Endothelial cell (in vitro differentiated cells): Measurements from ENCODE around the gene RAD23B. TPM values are rescaled to one million over a fixed set of nuclear protein-coding genes. Genes with fewer than 3 reads are reported as not detected.
A peak's percentile ranks its signal among the peaks of the same experiment; 100 is the strongest.

Source experiments
- DNase-seq: peaks from one replicate; pipeline ENCODE4 v3.0.0; 2021; ENCODE audit warnings: low spot score
- H3K27ac Mint-ChIP-seq: one replicate; pipeline ENCODE4 v1.8.0; 2021; ENCODE audit warnings: mixed read lengths, inconsistent platforms; ENCODE audit not compliant: unreplicated experiment
- H3K27me3 Mint-ChIP-seq: one replicate; pipeline ENCODE4 v1.8.0; 2021; ENCODE audit warnings: mild to moderate bottlenecking, moderate library complexity, mixed read lengths, inconsistent platforms; ENCODE audit not compliant: unreplicated experiment
- H3K36me3 Mint-ChIP-seq: one replicate; pipeline ENCODE4 v1.8.0; 2021; ENCODE audit warnings: mild to moderate bottlenecking, low read depth, mixed read lengths, inconsistent platforms; ENCODE audit not compliant: unreplicated experiment
- H3K4me1 Mint-ChIP-seq: one replicate; pipeline ENCODE4 v1.8.0; 2021; ENCODE audit warnings: mild to moderate bottlenecking, mixed read lengths, inconsistent platforms; ENCODE audit not compliant: unreplicated experiment
- H3K4me3 Mint-ChIP-seq: one replicate; pipeline ENCODE4 v1.8.0; 2021; ENCODE audit warnings: mild to moderate bottlenecking, mixed read lengths, inconsistent platforms; ENCODE audit not compliant: unreplicated experiment
- H3K9me3 Mint-ChIP-seq: one replicate; pipeline ENCODE4 v1.8.0; 2021; ENCODE audit warnings: mixed read lengths, inconsistent platforms; ENCODE audit not compliant: unreplicated experiment
- total RNA-seq: library from RNA; stranded (reverse); fragmentation: NEBNext Ultra II Directional; extraction: Animal tissue kit (Norgen Biotek cat#: 25700); gene quantifications from one replicate; pipeline ENCODE4 v1.2.1, GENCODE V29; 2021; ENCODE audit not compliant: unreplicated experiment
- TF ChIP-seq, protein P1 (sequence below): fragments of 200-600 bp; sonication (generic); IDR thresholded peaks from one replicate; pipeline ENCODE4 v1.5.0; 2021; ENCODE audit warnings: antibody characterized with exemption; ENCODE audit not compliant: unreplicated experiment

Gene RAD23B
- total RNA-seq, 1 donor from 2014 or later: 116 TPM

DNA sequence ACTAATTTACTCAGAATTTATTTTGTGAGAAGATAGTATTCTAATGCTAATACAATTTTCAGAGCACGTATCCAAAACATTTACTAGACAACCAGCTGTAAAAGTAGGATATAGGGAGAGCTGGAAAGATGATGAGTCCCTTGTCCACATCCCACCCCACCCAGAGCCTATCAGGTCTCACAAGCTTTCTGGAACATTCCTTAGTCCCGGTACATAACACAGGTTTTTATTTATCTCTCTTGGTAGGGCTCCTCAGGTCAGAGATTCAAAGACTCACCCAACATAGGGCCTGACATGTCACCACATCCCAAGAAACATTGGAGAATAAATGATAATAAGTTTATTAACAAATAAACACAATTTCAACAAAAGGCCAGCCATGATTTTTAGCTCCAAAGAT is 13.8 kb upstream of the RAD23B start:
- Mint-ChIP-seq H3K36me3 (no peaks in the 10 kb centered on the region), H3K27ac (no peak overlapping the region)

DNA sequence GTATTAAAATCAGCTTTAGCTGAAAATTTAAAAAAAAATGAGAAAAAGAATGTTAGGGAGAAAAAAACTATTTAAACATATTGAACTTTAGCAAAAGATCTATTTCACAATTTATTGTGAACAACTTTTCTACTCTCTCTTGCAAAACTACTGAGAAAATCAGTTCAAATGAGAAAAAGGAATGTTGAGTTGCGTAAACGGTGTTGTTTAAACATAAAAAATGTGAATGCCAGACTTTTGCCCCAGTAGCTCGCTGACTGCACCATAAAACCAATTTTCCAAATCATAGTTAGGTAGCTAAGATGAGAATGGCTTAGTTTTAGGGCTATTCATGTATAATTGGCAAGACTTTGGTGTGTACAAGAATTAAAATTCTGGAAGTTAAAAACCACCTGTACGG is 13.4 kb upstream of the RAD23B start:
- Mint-ChIP-seq H3K4me3 (no peak overlapping the region), H3K36me3 (no peaks in the 10 kb centered on the region), H3K27ac (no peak overlapping the region), H3K27me3 (no peaks in the 10 kb centered on the region), H3K9me3 (no peaks in the 10 kb centered on the region), H3K4me1 (peaks cover 19% of the 10 kb centered on the region)
- TF ChIP-seq, protein P1, sequence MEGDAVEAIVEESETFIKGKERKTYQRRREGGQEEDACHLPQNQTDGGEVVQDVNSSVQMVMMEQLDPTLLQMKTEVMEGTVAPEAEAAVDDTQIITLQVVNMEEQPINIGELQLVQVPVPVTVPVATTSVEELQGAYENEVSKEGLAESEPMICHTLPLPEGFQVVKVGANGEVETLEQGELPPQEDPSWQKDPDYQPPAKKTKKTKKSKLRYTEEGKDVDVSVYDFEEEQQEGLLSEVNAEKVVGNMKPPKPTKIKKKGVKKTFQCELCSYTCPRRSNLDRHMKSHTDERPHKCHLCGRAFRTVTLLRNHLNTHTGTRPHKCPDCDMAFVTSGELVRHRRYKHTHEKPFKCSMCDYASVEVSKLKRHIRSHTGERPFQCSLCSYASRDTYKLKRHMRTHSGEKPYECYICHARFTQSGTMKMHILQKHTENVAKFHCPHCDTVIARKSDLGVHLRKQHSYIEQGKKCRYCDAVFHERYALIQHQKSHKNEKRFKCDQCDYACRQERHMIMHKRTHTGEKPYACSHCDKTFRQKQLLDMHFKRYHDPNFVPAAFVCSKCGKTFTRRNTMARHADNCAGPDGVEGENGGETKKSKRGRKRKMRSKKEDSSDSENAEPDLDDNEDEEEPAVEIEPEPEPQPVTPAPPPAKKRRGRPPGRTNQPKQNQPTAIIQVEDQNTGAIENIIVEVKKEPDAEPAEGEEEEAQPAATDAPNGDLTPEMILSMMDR: no peak
- no peak for DNase-seq

More for the DNA sequence above, 13.8 kb upstream of the RAD23B start:
- Mint-ChIP-seq H3K27me3 (no peaks in the 10 kb centered on the region), H3K9me3 (no peaks in the 10 kb centered on the region), H3K4me3 (no peak overlapping the region), H3K4me1 (peaks cover 19% of the 10 kb centered on the region)
- TF ChIP-seq, protein P1: no peak
- no peak for DNase-seq

DNA sequence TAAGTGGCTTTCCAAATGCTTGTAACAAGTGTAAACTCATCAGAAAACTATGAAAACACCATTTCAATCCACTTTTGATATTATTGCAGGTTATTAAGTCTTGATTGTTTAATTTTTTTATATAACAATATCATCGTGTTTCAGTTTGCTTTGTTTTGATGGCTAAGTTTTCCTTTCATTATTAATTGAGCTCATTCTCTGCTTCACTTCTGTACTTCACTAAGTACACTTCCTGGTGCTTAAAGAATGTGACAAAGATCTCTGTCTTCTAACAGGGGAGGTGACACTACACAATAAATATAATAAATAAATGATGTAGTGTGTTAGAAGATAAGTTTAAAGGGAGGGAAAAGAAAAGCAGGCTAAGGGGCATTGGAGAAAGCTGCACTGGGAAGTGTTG is 13.0 kb upstream of the RAD23B start:
- Mint-ChIP-seq H3K27ac (peak overlapping the region; percentile 34), H3K4me1 (peaks cover 19% of the 10 kb centered on the region), H3K36me3 (no peaks in the 10 kb centered on the region), H3K27me3 (peaks cover 2% of the 10 kb centered on the region), H3K9me3 (no peaks in the 10 kb centered on the region), H3K4me3 (peak overlapping the region; percentile 7)
- no peak for DNase-seq
- TF ChIP-seq, protein P1: no peak

DNA sequence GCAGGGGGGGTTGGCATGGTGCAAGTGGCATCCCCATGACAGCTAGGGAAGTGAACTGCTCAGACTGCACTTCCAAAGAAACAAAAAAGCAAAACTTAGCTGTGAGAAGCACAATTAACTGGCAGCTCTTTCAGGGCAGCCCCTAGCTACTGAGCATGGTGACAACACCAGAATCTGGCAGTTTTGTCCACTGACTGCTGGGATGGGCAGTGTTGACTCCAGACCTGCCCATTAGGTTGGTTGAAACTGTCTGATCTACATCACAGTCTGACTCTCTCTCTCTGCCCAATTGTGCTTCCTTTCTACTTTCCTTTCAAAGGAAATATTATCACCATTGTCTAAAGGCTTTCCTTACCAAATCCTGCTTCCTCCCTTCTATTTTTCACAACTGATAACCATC is 12.5 kb upstream of the RAD23B start:
- TF ChIP-seq, protein P1: no peak
- H3K36me3 Mint-ChIP-seq: no peaks in the 10 kb centered on the region
- peak overlapping the region; percentile 55 for H3K27ac Mint-ChIP-seq
- peaks cover 2% of the 10 kb centered on the region for H3K27me3 Mint-ChIP-seq
- no peak overlapping the region for H3K4me3 Mint-ChIP-seq
- no peak for DNase-seq
- H3K4me1 Mint-ChIP-seq: peaks cover 19% of the 10 kb centered on the region
- H3K9me3 Mint-ChIP-seq: no peaks in the 10 kb centered on the region

DNA sequence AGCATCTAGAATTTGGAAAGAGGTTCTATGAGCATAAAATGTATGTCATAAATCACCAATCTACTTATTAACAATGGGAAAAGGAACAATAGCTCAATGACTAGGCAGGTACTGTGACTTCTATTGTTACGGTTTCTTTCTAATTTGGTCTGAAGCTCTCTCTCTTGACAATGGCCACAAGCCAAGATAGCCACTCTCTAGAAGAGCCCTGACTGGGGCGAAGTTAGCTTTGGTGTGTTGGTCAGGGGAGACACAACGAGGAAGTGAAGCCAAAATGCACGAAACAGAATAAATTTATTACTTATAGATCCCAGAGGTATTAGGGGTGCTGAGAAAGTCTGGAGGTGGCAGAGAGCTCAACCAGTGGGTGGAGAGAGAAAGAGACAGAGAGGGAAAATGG is 9.4 kb upstream of the RAD23B start:
- Mint-ChIP-seq H3K9me3 (no peaks in the 10 kb centered on the region), H3K27ac (no peak overlapping the region), H3K4me1 (peaks cover 19% of the 10 kb centered on the region), H3K4me3 (no peak overlapping the region), H3K36me3 (no peaks in the 10 kb centered on the region), H3K27me3 (peaks cover 2% of the 10 kb centered on the region)
- no peak for DNase-seq
- TF ChIP-seq, protein P1: no peak
